DMS153 treated with DMSO at 0.1 percent for 48 hours (cell line): ENCODE measurements around the gene IMMP2L.

Experiments used
- DNase-seq: peaks from one replicate; lab custom pipeline; 2025; ENCODE audit not compliant: unreplicated experiment; lab: John Stamatoyannopoulos, UW

The IMMP2L gene

GRCh38 chr7:111049971-111050680, 512.2 kb downstream of the IMMP2L start:
- no peak for DNase-seq

DNA sequence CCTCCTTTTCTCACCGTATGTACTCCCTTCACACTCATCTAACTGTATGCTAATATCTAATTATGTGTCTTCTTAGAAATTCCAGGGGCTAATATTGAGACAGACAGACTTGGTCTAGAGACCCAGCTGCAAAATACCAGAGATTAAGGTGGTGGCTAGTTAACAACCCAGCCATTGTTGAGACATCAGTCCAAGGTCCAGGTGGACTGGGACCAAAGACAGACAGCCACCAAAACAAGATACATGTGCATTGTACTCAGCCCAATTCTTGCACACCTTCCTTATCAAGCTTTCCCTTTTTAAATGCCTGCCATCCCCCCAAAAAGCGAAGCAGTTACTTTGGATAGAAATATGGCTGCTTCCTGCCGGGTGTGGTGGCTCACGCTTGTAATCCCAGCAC, 514.7 kb downstream of the IMMP2L start:
- DNase-seq: no peak

- DNase-seq: no peak
Measured at GRCh38 chr7:111045449-111045848, 516.8 kb downstream of the IMMP2L start.

DNA sequence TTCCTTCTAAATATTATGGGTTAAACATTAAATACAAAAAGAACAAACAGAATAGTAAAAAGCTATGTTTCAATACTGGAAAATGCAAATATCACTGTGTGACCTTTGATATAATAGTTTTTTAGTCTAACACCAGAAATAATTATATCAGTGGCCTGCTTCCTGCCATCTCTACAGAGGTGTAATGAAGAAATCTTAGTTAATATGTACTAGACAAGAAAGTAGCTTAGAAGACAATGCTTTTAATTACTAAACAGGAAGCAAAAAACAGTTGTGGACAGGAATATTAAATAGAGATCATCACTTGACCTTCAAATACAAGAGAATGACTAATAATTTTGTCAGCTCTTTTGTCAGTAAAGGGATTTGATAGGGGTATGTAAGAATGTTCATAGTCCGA, 518.7 kb downstream of the IMMP2L start:
- no peak for DNase-seq

DNA sequence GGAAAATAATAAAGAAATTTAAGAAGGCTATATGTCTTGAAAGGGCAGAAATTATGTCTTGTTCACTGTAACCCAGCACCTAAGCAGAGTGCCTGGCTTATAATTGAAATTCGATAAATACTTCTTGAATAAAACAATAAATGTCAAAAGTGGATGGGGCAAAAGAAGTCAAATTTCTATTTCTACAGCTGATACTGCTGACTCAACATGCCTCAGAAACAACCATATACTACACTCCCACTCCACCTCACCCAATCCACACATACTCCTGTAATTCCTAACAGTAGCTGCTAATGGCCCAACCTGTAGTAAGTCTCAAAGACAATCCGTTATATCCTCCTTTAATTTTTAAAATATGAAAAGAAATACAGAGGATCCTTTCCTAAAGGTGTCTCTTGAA, 519.5 kb downstream of the IMMP2L start:
- no peak for DNase-seq

GRCh38 chr7:111041577-111041976, 520.7 kb downstream of the IMMP2L start:
- DNase-seq: no peak

GRCh38 chr7:111038185-111038584, 524.1 kb downstream of the IMMP2L start:
- no peak for DNase-seq

- no peak for DNase-seq
Measured at GRCh38 chr7:111031916-111032315, 530.4 kb downstream of the IMMP2L start.

GRCh38 chr7:111030336-111030735, 532.0 kb downstream of the IMMP2L start:
- no peak for DNase-seq

- DNase-seq: no peak
Measured at GRCh38 chr7:111029574-111030251, 532.6 kb downstream of the IMMP2L start.

GRCh38 chr7:111029141-111029572, 533.1 kb downstream of the IMMP2L start:
- no peak for DNase-seq

- no peak for DNase-seq
Measured at GRCh38 chr7:111027396-111027795, 534.9 kb downstream of the IMMP2L start.

DNA sequence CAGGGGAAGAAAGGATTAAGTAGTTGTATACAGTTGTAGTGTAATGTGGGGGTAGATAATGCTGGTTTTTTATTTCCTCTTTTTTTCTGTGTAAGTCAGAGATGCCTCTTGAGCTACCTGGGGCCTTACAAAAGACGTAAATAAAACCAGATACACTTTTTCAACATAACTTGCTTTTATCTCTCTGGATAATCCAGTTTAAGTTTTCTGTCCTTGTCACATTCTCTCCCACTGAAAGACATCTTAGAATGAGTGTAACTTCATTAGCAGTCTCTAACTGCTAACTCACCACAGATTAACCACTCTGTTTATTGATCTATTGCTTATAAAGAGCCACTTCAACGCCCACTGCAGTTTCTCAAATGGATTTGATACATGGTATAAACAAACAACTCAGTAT, 535.5 kb downstream of the IMMP2L start:
- DNase-seq: no peak

DNA sequence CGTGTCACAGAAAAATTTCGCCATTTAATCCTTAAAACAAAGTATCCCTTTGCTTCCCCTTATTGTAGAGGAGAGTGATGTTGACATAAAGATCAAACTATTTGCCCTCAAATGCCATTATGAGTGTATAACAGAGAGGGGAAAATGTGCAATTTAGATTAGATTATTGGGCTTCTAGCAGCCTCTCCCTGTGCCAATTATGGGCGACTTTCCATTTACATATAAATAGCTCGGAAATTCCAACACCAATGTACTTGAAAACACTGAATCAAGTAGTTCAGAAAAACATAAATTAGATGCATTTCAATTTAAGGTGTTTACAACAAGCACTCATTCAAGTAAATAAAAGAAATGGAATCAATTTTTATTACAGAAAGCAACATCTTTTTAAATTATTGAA, 535.9 kb downstream of the IMMP2L start:
- no peak for DNase-seq

DNA sequence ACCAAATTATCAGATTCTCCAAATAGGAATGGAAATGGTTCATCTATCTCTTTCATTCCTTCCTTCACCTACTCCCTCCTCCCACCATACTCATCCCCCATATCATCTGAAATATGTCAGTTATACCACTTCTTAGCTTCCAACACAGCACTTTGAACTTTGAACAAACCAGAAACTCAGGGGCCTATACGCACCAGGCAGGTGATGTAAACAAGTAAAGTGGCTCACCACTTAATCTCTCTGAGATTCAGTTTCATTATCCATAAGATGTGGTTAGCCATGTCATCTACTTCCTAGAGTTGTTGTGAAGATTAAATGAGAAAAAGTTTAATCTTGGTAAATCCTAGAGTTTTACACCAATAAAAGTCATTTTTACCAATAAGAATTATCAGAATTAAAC, 537.3 kb downstream of the IMMP2L start:
- DNase-seq: no peak

- no peak for DNase-seq
Measured at GRCh38 chr7:111018960-111019736, 543.1 kb downstream of the IMMP2L start.

GRCh38 chr7:111018447-111018846, 543.8 kb downstream of the IMMP2L start:
- no peak for DNase-seq

- no peak for DNase-seq
Measured at GRCh38 chr7:111014079-111014478, 548.2 kb downstream of the IMMP2L start.

DNA sequence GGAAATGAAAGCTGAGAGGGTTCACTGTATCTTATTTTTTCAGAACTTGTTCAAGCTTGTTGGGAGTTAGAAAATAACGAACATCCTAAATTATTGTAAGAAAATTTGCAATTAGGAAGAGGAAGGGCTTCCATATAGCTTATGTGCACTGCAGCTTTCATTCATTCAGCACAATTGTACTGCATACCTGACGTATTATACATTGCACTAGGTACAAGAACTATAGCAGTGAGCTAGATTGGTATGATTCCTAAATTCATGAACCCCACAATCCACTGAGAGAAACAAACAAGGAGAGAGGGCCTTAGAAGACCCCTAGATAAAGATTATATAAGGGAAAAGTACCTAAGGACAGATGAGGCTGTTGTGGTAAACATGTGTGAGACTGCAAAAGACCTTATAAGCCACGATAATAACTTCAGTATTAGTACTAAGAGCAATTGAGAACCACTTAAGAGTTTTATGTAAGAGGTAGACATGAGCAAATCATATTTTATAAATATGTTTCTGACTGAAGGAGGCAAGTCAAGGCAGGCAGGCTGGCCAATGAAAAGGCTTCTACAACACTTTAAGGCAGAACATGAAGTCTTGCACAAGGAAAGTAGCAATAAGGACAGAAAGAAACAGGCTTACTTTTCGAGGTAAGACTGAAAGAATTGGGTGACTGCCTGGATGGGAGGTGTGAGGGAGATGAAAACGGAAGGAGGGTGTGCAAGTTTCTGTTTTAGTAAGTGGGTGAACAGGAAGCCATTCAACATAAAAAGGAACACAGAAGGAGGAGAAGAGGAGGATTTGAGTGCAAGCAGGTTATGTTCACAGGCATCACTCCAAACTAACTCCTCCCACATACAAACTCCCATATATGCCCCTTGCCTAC, 549.3 kb downstream of the IMMP2L start:
- DNase-seq: no peak

GRCh38 chr7:111012149-111012548, 550.1 kb downstream of the IMMP2L start:
- no peak for DNase-seq

- no peak for DNase-seq
Measured at GRCh38 chr7:111011520-111011919, 550.8 kb downstream of the IMMP2L start.
